ENCODE data around the gene POLDIP3. TPM values are rescaled to one million over a fixed set of nuclear protein-coding genes. Genes with fewer than 3 reads are reported as not detected.

The POLDIP3 gene
- total RNA-seq, 1 experiment from 2014 or later = 67.6 TPM

DNA sequence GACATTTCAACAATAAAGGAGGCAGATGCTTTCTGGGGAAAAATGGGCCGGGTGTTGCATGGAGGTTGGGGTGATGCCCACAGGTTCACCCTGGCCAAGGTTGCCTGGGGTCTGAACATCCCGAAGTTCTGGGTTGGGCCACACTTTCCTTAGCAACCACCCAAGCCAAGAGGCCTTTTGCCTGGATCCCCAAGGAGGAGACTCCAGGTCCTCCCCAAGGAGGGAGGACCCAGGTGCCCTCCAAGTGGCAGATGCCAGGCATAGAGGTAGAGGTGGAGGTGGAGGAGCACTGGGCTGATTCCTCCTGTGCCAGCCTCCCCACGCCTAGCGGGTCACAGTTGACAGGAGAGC, 33.3 kb upstream of the POLDIP3 start:
- peak overlapping the region; percentile 98 to 100 for H3K4me3 ChIP-seq (replicated peaks in 1 of 2; ENCODE audit: low read depth in 1 of 2, low read length in 2 of 2)
- ChIA-PET RAD21 (ENCODE audit: low non-redundant PET in 1 of 2, low total read pairs in 2 of 2, uncharacterized antibody in 2 of 2, unreplicated experiment in 2 of 2) (no interaction called here), CTCF (no interaction called here), POLR2A (interaction anchor here (1.2 to 1.3 kb wide), 2 partner anchors 33 kb away, joined by 3 to 4 read pairs; partner anchors contain the start of gene POLDIP3)
- no TSS peak for BruUV-seq (replicated peaks)
- TF ChIP-seq EGR1 (IDR thresholded peaks at IDR 0.05; ENCODE audit: low read depth) (no peak), CBX3 (IDR thresholded peaks at IDR 0.05; ENCODE audit: low read depth) (no peak), POLR2A (IDR thresholded peaks at IDR 0.05; ENCODE audit: borderline replicate concordance, extremely low read depth, insufficient read depth, insufficient read length) (no peak), POLR2AphosphoS5 (IDR thresholded peaks at IDR 0.05; ENCODE audit: low read depth, low read length) (no peak), EZH2phosphoT487 (IDR thresholded peaks at IDR 0.05; ENCODE audit: borderline replicate concordance) (no peak), EZH2 (IDR thresholded peaks at IDR 0.05) (no peak), FOSL1 (IDR thresholded peaks at IDR 0.05; ENCODE audit: low read depth) (no peak), ELF1 (IDR thresholded peaks at IDR 0.05; ENCODE audit: borderline replicate concordance, low read depth) (no peak), ZNF274 (IDR thresholded peaks at IDR 0.05; ENCODE audit: low read depth, low read length) (no peak), JUND (IDR thresholded peaks at IDR 0.05) (no peak), SRF (IDR thresholded peaks at IDR 0.05; ENCODE audit: low read depth) (no peak), SP1 (IDR thresholded peaks at IDR 0.05; ENCODE audit: low read depth) (no peak), CEBPB (IDR thresholded peaks at IDR 0.05; ENCODE audit: low read depth) (no peak), SIN3A (IDR thresholded peaks at IDR 0.05; ENCODE audit: low read depth) (no peak), ZFX (IDR thresholded peaks at IDR 0.05) (no peak), RAD21 (IDR thresholded peaks at IDR 0.05; ENCODE audit: low read depth) (no peak), YY1 (IDR thresholded peaks at IDR 0.05; ENCODE audit: extremely low read depth, insufficient replicate concordance, low read depth, low read length) (no peak)
- TF ChIP-seq, protein P1, sequence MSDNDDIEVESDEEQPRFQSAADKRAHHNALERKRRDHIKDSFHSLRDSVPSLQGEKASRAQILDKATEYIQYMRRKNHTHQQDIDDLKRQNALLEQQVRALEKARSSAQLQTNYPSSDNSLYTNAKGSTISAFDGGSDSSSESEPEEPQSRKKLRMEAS (IDR thresholded peaks at IDR 0.05) = no peak
- TF ChIP-seq, protein P2, sequence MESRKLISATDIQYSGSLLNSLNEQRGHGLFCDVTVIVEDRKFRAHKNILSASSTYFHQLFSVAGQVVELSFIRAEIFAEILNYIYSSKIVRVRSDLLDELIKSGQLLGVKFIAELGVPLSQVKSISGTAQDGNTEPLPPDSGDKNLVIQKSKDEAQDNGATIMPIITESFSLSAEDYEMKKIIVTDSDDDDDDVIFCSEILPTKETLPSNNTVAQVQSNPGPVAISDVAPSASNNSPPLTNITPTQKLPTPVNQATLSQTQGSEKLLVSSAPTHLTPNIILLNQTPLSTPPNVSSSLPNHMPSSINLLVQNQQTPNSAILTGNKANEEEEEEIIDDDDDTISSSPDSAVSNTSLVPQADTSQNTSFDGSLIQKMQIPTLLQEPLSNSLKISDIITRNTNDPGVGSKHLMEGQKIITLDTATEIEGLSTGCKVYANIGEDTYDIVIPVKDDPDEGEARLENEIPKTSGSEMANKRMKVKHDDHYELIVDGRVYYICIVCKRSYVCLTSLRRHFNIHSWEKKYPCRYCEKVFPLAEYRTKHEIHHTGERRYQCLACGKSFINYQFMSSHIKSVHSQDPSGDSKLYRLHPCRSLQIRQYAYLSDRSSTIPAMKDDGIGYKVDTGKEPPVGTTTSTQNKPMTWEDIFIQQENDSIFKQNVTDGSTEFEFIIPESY (IDR thresholded peaks at IDR 0.05; ENCODE audit: extremely low read depth, insufficient replicate concordance, low read length) = no peak
- peak overlapping the region; percentile 98 for H3K4me2 ChIP-seq (ENCODE audit: low read length)
- no peaks in the 10 kb centered on the region for H4K20me1 ChIP-seq (ENCODE audit: insufficient read depth)
- H2AFZ ChIP-seq (ENCODE audit: low read depth, low read length, poor library complexity, severe bottlenecking) = no peak overlapping the region
- H3K79me2 ChIP-seq (ENCODE audit: insufficient read depth, low read length) = peaks cover 58% of the 10 kb centered on the region
- DNase-seq (ENCODE audit: low read depth, low spot score) (no peak), ATAC-seq (no peak)
- H3K36me3 ChIP-seq (ENCODE audit: control insufficient read depth in 1 of 2, insufficient read depth in 2 of 2, low read length in 2 of 2) = no peaks in the 10 kb centered on the region
- H3K9me3 ChIP-seq (ENCODE audit: control insufficient read depth in 1 of 2, insufficient read depth in 1 of 2, low read depth in 1 of 2, low read length in 2 of 2) = no peaks in the 10 kb centered on the region
- no peaks in the 10 kb centered on the region for H3K9me2 ChIP-seq (ENCODE audit: insufficient read depth)
- H3K9ac ChIP-seq (ENCODE audit: low read length) = peak overlapping the region; percentile 99
- peaks cover 5 to 27% of the 10 kb centered on the region in 2 experiments; a peak in 3 of 4 replicates for H3K4me1 ChIP-seq (ENCODE audit: control insufficient read depth in 1 of 2, insufficient read depth in 2 of 2, low read length in 2 of 2)
- no peak overlapping the region for H3K27ac ChIP-seq (ENCODE audit: low read depth, low read length)
- intact Hi-C loops (cut with micrococcal nuclease) = no loop called here
- no peaks in the 10 kb centered on the region for H3K27me3 ChIP-seq (ENCODE audit: insufficient read depth, low read length)
